ENCODE data around the gene CSAD.

DNA sequence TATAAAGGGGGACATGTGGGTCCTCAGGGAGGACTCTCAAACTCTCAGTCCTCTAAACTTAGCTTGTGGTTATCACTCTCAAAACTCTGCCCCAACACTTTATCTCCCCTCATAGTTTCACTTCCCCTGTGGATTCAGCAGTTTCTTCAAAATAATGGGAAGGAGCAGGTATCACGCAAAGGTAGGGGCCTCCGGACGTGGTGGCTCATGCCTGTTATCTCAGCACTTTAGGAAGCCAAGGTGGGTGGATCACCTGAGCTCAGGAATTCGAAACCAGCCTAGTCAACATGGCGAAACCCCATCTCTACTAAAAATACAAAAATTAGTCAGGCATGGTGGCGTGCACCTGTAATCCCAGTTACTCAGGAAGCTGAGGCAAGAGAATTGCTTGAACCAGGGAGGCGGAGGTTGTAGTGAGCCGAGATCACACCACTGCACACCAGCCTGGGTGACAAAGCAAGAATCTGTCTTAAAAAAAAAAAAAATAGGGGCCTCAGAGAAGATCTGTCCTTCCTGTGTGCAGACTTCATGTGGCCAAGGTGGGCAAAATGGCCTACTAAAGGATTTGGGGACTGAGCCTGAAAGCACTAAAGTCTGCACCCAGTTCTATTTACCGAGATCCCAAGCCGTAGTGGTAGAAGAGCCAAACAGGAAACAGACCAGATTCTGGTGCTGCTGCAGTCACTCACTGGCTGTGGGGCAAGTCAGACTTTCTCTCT is 19.9 kb upstream of the CSAD start:
- no peak for TF ChIP-seq POLR2A (IDR thresholded peaks at IDR 0.05; ENCODE audit: low read depth, low read length)
- TF ChIP-seq, protein P1, sequence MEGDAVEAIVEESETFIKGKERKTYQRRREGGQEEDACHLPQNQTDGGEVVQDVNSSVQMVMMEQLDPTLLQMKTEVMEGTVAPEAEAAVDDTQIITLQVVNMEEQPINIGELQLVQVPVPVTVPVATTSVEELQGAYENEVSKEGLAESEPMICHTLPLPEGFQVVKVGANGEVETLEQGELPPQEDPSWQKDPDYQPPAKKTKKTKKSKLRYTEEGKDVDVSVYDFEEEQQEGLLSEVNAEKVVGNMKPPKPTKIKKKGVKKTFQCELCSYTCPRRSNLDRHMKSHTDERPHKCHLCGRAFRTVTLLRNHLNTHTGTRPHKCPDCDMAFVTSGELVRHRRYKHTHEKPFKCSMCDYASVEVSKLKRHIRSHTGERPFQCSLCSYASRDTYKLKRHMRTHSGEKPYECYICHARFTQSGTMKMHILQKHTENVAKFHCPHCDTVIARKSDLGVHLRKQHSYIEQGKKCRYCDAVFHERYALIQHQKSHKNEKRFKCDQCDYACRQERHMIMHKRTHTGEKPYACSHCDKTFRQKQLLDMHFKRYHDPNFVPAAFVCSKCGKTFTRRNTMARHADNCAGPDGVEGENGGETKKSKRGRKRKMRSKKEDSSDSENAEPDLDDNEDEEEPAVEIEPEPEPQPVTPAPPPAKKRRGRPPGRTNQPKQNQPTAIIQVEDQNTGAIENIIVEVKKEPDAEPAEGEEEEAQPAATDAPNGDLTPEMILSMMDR (IDR thresholded peaks at IDR 0.05; ENCODE audit: extremely low read depth in 1 of 2, insufficient read depth in 1 of 2, low read depth in 1 of 2, low read length in 2 of 2): no peak
- no peak for TF ChIP-seq EZH2 (IDR thresholded peaks at IDR 0.05; ENCODE audit: borderline replicate concordance, low read depth, low read length, severe bottlenecking)
- no peak for TF ChIP-seq POLR2AphosphoS5 (IDR thresholded peaks at IDR 0.05; ENCODE audit: insufficient read depth, low read depth, low read length)
- TF ChIP-seq, protein P2, sequence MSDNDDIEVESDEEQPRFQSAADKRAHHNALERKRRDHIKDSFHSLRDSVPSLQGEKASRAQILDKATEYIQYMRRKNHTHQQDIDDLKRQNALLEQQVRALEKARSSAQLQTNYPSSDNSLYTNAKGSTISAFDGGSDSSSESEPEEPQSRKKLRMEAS (IDR thresholded peaks at IDR 0.05; ENCODE audit: insufficient read depth, insufficient read length): no peak
- TF ChIP-seq MYC (IDR thresholded peaks at IDR 0.05; ENCODE audit: low read depth, low read length): no peak
- no peak for TF ChIP-seq JUN (IDR thresholded peaks at IDR 0.05; ENCODE audit: borderline replicate concordance, insufficient read depth, insufficient read length, low read depth)

Measured in endothelial cell of umbilical vein (primary cell).